ENCODE data around the gene ABCB11. TPM values are rescaled to one million over a fixed set of nuclear protein-coding genes. Genes with fewer than 3 reads are reported as not detected.

ABCB11 gene
- total RNA-seq, 4 donors from 2014 or later, result under 0.01 to 1.2 (median 0.11) TPM; not detected in 1

- peaks cover 5 to 13% of the 10 kb centered on the region in 2 donors for H3K4me1 ChIP-seq
- DNase-seq, result no peak
- no peaks in the 10 kb centered on the region for H3K9me3 ChIP-seq
- WGBS, 2 donors, result 89 to 92% methylated on average over 2 of the region's 2 CpGs
- no peak overlapping the region for H3K27ac ChIP-seq
- H3K27me3 ChIP-seq, result no peaks in the 10 kb centered on the region
- H3K36me3 ChIP-seq, result no peaks in the 10 kb centered on the region
- intact Hi-C loops (cut with DNase I), result no loop called here
- no peak for TF ChIP-seq CTCF (IDR thresholded peaks at IDR 0.05)
- H3K4me3 ChIP-seq (replicated peaks in 1 of 3), result no peak overlapping the region
Observed at GRCh38 chr2:169011698-169012097, 19.4 kb downstream of the ABCB11 start.

- DNase-seq, result no peak
- WGBS, 2 donors, result 81 to 83% methylated on average over 8 of the region's 8 CpGs
- Histone ChIP-seq H3K27ac (no peak overlapping the region), H3K27me3 (no peaks in the 10 kb centered on the region), H3K36me3 (no peaks in the 10 kb centered on the region), H3K4me3 (replicated peaks in 1 of 3) (no peak overlapping the region), H3K4me1 (peaks cover 5 to 13% of the 10 kb centered on the region in 2 donors), H3K9me3 (no peaks in the 10 kb centered on the region)
- TF ChIP-seq POLR2A (IDR thresholded peaks at IDR 0.05) (no peak), CTCF (IDR thresholded peaks at IDR 0.05) (no peak)
- intact Hi-C loops (cut with DNase I), result no loop called here
Observed at GRCh38 chr2:169010633-169011460, 20.3 kb downstream of the ABCB11 start.

GRCh38 chr2:169009865-169010579 is 21.1 kb downstream of the ABCB11 start:
- TF ChIP-seq CTCF (IDR thresholded peaks at IDR 0.05) (no peak), POLR2A (IDR thresholded peaks at IDR 0.05) (no peak)
- no peak overlapping the region for H3K27ac ChIP-seq
- intact Hi-C loops (cut with DNase I), result no loop called here
- 77 to 79% methylated on average over 3 of the region's 3 CpGs for WGBS, 2 donors
- H3K4me3 ChIP-seq (replicated peaks in 1 of 3), result no peak overlapping the region
- no peaks in the 10 kb centered on the region for H3K27me3 ChIP-seq
- H3K36me3 ChIP-seq, result no peaks in the 10 kb centered on the region
- H3K4me1 ChIP-seq, result peaks cover 5 to 13% of the 10 kb centered on the region in 2 donors
- no peak for DNase-seq
- H3K9me3 ChIP-seq, result no peaks in the 10 kb centered on the region

GRCh38 chr2:169007941-169008340 is 23.2 kb downstream of the ABCB11 start:
- no peaks in the 10 kb centered on the region for H3K27me3 ChIP-seq
- H3K36me3 ChIP-seq, result no peaks in the 10 kb centered on the region
- H3K4me3 ChIP-seq (replicated peaks in 1 of 3), result no peak overlapping the region
- no peak overlapping the region for H3K27ac ChIP-seq
- TF ChIP-seq CTCF (IDR thresholded peaks at IDR 0.05) (no peak), POLR2A (IDR thresholded peaks at IDR 0.05) (no peak)
- peaks cover 3 to 10% of the 10 kb centered on the region in 2 donors for H3K4me1 ChIP-seq
- DNase-seq, result no peak
- 72 to 88% methylated on average over 2 of the region's 2 CpGs for WGBS, 2 donors
- H3K9me3 ChIP-seq, result no peaks in the 10 kb centered on the region
- intact Hi-C loops (cut with DNase I), result no loop called here

GRCh38 chr2:169007356-169007755 is 23.8 kb downstream of the ABCB11 start:
- TF ChIP-seq POLR2A (IDR thresholded peaks at IDR 0.05) (no peak), CTCF (IDR thresholded peaks at IDR 0.05) (no peak)
- no peaks in the 10 kb centered on the region for H3K9me3 ChIP-seq
- no peak for DNase-seq
- H3K4me1 ChIP-seq, result peaks cover 0 to 5% of the 10 kb centered on the region in 2 donors
- H3K27ac ChIP-seq, result no peak overlapping the region
- H3K27me3 ChIP-seq, result no peaks in the 10 kb centered on the region
- WGBS, 2 donors, result 84 to 85% methylated on average over 3 of the region's 3 CpGs
- no peaks in the 10 kb centered on the region for H3K36me3 ChIP-seq
- intact Hi-C loops (cut with DNase I), result no loop called here
- no peak overlapping the region for H3K4me3 ChIP-seq (replicated peaks in 1 of 3)

Measured in thyroid gland (tissue), 4 donors.